Measurements from ENCODE around the gene TBC1D2.
"Not testable (repeated sequence)": the region's sequence is repeated elsewhere in the genome, so short reads cannot be mapped to it uniquely, and the experiment has no call there.

The TBC1D2 gene

DNA sequence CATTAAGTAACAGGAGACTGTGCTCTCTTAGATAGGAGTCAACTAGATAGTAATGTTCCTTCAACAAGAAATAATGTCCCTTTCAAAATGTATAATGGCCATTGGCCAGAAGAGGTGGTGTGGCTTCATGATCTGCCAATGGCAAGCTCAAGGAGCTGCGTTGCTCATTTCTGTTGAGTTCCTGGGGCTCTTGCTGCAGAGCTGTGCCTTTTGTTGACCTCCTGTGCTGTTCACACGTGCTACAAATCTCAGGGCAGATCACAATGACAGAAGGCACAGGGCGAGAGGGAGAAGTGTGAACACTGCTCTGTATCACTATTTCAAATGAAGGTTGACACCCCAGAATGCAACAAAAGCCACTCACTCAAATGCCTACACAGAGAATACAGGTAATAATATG lies 16.0 kb upstream of the TBC1D2 start:
- DNase-seq = no peak

DNA sequence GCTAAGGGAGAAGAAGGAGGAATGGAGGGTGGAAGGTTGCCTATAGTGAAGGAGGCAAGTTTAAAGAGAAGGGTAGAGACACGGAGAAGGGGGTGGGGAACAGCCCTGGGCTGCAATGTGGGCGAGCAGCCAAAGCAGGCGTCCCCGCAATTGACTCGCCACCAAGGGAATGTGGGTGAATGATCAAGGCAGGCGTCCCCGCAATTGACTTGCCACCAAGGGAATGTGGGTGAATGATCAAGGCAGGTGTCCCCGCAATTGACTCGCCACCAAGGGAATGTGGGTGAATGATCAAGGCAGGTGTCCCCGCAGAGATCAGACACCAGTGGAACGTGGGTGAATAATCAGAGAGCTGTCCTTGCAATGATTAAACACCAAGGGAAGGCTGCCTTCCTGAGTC lies 14.8 kb upstream of the TBC1D2 start:
- DNase-seq = not testable (repeated sequence)

DNA sequence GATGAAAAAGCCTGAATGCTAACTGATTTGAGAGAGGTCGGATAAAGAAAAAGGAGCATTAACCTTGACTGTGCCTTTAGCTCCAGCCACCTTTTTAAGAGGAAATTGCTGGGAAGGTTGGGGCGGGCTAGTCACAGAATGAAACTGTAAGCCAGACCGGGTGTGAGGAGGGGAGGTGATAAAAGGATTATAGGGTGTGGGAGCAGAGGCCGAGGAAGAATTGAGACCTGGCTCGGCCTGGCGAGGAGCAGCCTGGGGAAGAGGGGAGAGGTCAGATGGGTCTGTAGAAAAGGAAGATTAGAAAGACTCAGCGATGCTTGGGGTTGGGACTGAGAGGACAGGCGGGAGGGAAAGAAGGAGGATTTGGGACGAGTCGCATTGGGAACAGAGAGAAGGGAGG lies 14.2 kb upstream of the TBC1D2 start:
- not testable (repeated sequence) for DNase-seq

DNA sequence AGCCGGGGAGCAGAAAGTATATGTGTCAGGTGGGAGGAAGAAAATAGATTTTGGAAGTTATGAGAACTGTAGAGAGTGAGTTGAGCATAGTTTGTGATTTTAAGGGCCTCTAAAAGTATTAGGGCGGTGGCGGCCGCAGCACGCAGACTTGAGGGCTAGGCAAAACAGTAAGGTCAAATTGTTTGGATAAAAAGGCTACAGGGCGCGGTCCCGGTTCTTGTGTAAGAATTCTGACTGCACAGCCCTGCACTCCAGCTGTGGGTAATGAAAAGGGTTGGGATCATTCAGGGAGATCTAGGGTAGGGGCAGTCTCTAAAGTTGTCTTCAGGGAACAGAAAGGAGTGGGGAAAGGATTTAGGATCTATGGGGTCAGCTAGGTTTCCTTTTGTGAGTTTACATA lies 12.1 kb upstream of the TBC1D2 start:
- not testable (repeated sequence) for DNase-seq

- no peak for DNase-seq
Observed at GRCh38 chr9:98264516-98264915, 9.1 kb upstream of the TBC1D2 start.

DNA sequence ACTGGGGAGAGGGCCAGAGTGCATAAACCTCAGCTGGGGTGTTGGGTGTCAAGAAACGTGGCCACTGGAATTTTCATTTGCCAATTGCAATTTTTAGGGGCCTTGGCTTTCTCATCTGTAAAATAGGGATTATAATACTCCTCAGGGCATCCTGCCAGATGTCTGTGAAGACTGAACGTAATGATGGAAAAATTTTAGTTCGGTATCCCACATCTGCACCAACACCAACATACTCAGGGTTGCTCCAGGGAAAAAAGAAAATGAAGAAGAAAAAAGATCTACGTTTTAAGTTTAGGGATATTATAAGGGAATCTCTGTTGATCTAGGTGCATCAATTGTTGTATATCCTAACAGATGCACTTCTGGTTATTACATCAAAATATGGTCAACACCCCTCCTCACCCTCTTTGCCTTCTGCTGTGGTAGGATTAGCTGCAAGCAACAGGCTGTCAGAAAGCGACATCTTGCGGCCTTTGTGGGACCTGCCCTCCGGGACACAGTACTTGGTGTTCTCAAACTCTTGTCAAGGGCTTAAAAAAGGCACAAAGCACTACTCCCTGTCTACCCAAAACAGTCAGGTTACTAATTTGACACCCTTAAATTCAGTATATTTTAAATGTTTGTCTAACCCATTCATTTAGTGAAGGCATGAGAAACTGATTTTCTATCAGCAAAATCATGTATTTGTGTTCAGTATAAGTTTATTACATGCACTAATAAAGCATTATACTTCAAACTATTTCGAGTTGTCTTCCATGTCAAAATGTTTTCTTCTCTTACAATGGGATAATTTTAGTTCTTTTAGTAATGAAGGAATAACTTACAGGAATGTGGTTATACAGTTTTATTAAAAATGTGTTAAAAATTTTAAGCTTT lies 8.3 kb upstream of the TBC1D2 start:
- no peak for DNase-seq

- no peak for DNase-seq
Observed at GRCh38 chr9:98263080-98263479, 7.6 kb upstream of the TBC1D2 start.

DNA sequence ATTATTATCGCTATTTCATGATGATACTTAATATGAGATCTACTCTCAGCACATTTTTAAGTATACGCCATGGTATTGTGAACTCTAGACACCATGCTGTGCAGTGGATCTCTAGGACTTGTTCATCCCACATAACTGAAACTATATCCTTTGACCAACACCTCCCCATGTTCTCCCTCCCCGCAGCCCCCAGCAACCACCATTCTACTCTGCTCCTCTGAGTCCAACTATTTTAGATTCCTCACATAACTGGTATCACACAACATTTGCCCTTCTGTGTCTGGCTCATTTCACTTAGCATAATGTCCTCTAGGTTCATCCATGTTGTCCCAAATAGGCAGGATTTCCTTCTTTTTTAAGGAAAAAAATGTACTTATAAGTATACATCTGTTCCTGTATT lies 6.6 kb upstream of the TBC1D2 start:
- no peak for DNase-seq

- no peak for DNase-seq
Observed at GRCh38 chr9:98260635-98261034, 5.2 kb upstream of the TBC1D2 start.

- no peak for DNase-seq
Observed at GRCh38 chr9:98259791-98260190, 4.3 kb upstream of the TBC1D2 start.

- no peak for DNase-seq
Observed at GRCh38 chr9:98256756-98257155, 1.3 kb upstream of the TBC1D2 start.

- no peak for DNase-seq
Observed at GRCh38 chr9:98255061-98255577, 330 bp downstream of the TBC1D2 start.

- DNase-seq = no peak
Observed at GRCh38 chr9:98254228-98255060, 1.0 kb downstream of the TBC1D2 start.

GRCh38 chr9:98253565-98253964 lies 1.9 kb downstream of the TBC1D2 start:
- no peak for DNase-seq

DNA sequence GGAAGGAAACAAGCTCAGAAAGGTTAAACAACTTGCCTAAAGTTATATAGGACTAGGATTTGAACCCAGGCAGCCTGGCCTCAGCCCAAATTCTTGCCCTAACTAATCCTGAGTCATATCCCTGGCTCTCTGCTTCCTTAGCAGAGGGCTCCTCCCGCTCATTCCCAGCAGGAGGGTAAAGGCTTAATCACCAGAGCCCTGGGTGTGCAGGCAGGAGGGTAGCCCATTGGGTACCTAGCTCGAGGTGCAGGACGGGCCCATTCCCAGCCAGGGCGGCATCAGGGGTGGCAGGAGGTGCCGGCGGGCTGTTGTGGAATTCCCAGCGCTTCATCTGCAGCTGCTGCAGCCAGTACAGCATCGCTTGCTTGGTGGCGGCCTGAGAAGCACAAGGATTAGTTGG lies 3.9 kb downstream of the TBC1D2 start:
- DNase-seq = no peak

DNA sequence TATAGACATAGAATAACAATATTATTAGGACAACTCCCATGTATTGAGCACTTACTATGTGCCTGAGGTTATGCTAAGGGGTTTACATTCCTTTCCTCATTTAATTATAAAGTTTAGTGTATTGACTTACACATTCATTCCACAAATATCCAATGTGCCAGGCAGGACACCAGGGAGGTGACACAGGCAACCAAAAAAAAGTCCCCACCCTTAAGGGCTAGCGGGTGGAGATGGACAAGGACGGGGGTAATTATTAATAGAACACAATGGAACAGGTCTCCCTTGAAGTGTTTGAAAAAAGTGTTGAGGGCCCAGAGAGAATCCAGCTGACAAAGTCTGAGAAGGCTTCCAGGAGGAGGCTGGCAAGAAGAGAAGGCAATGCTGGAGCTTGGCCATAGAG lies 5.7 kb downstream of the TBC1D2 start:
- DNase-seq = no peak

DNA sequence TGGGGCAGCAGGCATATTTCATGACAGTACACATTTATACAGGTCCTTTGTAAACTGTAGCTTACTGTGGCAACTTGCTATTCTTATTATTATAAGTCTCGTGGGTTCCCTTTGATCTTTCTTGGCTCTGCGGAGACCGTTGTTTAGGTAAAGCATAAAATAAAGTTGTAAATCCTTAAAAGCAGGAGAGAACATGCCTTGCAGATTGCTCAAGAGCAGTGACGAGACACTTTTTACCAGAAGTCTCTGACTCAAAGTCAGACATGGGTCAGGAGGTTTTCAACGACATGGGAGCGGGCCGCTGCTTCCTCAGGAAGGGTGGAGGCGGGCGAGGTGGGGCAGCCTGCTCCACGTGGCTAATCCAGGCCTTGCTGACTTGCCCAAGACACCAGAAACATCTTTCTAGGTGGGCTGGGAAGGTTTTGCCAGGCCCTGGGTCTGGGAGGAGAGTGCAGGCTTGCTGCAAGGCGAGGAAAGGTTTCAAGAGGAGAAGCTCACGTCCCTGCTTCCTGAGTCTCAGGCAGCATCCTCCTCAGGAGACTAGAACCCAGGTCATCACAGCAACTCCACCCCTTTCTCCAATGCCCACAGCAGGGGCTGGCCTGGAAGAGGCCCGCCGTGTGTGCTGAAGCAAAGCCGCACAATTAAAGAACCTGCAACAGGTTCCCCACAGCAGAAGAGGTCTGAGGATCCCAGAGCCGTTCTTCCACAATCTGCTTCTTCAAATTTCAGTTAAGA lies 6.5 kb downstream of the TBC1D2 start:
- DNase-seq = no peak

DNA sequence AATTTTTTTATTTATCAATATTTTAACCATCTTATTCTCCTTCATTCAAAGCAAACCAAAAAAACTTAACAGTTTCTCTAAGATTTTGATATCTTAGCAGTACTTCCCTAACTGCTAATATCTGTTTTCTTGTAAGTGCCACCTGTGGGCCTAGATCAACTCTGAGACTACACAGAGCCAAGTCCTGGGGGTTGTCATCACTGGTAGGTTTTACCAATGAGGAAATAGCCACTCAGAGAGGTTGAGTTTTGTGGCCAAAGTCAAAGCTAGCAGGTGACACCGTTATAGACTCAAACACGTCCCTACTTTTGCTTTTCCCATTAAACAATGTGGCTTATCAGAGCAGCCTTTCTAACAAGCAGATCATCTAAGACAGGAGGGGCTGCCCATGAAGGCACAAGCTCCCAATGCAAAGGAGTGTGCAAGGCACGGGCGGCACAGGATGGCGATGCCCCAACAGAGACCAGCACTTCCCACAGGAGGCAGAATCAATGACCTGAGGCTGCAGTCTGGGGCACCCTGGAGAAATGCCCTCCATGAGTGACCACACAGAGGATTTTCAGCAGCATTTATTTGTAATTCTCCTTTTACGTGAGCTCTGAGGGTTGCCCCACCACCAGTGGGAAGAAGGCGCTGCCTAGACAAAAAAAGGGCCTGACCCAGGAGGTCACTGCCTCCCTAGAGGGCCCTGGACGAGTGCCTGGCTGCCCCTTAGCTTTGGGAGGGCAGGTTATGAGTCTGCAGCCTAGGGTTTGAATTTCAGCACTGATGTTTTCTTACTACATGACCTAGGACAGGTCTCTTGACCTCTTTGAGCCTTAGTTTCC lies 7.4 kb downstream of the TBC1D2 start:
- DNase-seq = no peak

GRCh38 chr9:98242426-98242825 lies 13.0 kb downstream of the TBC1D2 start:
- DNase-seq = no peak

DNA sequence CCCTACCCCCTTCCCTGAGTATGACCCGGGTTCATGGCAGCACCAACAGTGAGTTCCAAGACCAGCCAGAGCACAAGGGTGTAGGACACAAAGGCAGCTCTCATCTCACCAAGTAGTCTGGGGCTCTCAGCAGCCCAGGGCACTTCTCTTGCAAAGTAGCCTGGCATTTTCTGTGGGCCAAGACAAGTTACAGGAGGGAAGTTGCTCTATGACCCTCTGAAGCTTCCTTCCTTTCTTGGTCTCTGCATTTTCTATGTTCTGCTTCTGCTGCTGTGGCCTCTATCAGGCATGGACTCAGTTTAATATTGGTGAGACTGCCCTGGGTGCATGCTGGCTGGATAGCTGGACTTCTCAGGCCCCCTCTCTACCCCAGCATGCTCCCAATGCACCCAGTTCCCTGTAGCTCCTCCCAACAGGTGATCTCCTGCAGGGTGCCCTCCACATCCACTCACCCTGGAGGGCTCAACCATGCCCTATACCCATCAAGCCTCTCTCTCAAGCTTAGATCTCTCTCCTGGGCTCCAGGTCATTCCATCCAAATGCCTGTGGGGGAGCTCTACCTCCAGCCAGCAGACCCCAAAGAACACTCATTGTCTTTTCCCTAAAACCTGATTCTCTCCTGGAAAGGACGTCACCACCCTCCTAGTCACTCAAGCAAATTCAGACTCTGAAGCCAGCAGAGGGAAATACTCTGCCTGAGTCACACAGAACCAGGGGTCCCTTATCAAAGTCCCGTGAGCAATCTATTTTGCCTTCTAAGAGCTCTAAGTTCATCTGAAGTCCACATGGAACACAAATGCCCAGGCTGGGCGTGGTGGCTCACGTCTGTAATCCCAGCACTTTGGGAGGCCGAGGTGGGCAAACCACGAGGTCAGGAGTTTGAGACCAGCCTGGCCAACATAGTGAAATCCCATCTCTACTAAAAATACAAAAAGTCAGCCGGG lies 13.8 kb downstream of the TBC1D2 start:
- no peak for DNase-seq

DNA sequence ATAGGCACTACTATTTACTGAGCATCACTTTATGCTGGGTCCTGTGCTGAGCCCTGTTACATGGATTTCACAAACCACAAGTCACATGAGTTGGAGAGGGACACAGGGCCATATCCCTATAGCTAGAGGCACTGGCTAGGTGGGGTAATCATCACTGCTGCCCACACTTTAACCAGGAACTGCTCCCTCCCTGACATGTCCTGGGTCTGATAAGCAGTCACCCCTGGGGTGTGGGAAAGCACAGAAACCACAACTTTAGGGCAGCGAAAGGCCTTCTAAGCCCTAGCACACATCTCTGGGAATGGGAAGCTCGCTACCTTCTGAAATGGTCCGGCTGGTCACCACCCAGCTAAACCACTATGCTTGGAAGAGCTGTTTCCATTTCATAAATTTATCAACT lies 15.0 kb downstream of the TBC1D2 start:
- DNase-seq = no peak

Data from GOT3 (cell line).